ENCODE results near the gene MYT1. TPM values are rescaled to one million over a fixed set of nuclear protein-coding genes. Genes with fewer than 3 reads are reported as not detected.

Gene MYT1
- polyA plus RNA-seq, 1 donor from 2014 or later = 35.8 TPM

GRCh38 chr20:64244870-64245603, 80.8 kb downstream of the MYT1 start:
- no peaks in the 10 kb centered on the region for H3F3A ChIP-seq (ENCODE audit: insufficient read depth, low read length, poor library complexity, severe bottlenecking)
- no peaks in the 10 kb centered on the region for H3K9me3 ChIP-seq (ENCODE audit: low read length)
- no peak overlapping the region for H3K27ac ChIP-seq (ENCODE audit: low read length)
- H3K9ac ChIP-seq (ENCODE audit: low read length) = no peak overlapping the region
- H3K27me3 ChIP-seq (ENCODE audit: insufficient read depth, low read depth, low read length) = no peaks in the 10 kb centered on the region
- TF ChIP-seq POLR2AphosphoS5 (IDR thresholded peaks at IDR 0.05) (no peak), REST (IDR thresholded peaks at IDR 0.05; ENCODE audit: borderline replicate concordance) (no peak), EP300 (conservative IDR thresholded peaks at IDR 0.05; ENCODE audit: poor library complexity, severe bottlenecking) (no peak), EZH2 (IDR thresholded peaks at IDR 0.05; ENCODE audit: borderline replicate concordance, insufficient read depth, low read length, poor library complexity, severe bottlenecking) (no peak), RAD21 (conservative IDR thresholded peaks at IDR 0.05) (no peak), TAF1 (IDR thresholded peaks at IDR 0.05; ENCODE audit: low read depth) (no peak), CTCF (IDR thresholded peaks at IDR 0.05; ENCODE audit: poor library complexity, severe bottlenecking) (no peak), MXI1 (conservative IDR thresholded peaks at IDR 0.05; ENCODE audit: poor library complexity, severe bottlenecking) (no peak), SMC3 (conservative IDR thresholded peaks at IDR 0.05; ENCODE audit: poor library complexity) (no peak)
- no peak overlapping the region for H3K4me2 ChIP-seq (ENCODE audit: low read length)
- no peaks in the 10 kb centered on the region for H3K9me2 ChIP-seq (ENCODE audit: insufficient read depth, low read length)
- H3K36me3 ChIP-seq (ENCODE audit: insufficient read depth, low read length) = peaks cover 5% of the 10 kb centered on the region
- H3K79me2 ChIP-seq (replicated peaks; ENCODE audit: insufficient read depth, low read length) = no peaks in the 10 kb centered on the region
- no peaks in the 10 kb centered on the region for H4K20me1 ChIP-seq (ENCODE audit: insufficient read depth)
- H2AFZ ChIP-seq (ENCODE audit: low read depth, low read length) = no peak overlapping the region
- H3K4me3 ChIP-seq (ENCODE audit: low read length) = no peak overlapping the region

GRCh38 chr20:64245746-64246595, 81.7 kb downstream of the MYT1 start:
- no peak overlapping the region for H3K4me3 ChIP-seq (ENCODE audit: low read length)
- no peaks in the 10 kb centered on the region for H3K27me3 ChIP-seq (ENCODE audit: insufficient read depth, low read depth, low read length)
- no peak overlapping the region for H3K4me2 ChIP-seq (ENCODE audit: low read length)
- no peaks in the 10 kb centered on the region for H3K79me2 ChIP-seq (replicated peaks; ENCODE audit: insufficient read depth, low read length)
- H3K27ac ChIP-seq (ENCODE audit: low read length) = no peak overlapping the region
- no peak overlapping the region for H2AFZ ChIP-seq (ENCODE audit: low read depth, low read length)
- H3F3A ChIP-seq (ENCODE audit: insufficient read depth, low read length, poor library complexity, severe bottlenecking) = no peaks in the 10 kb centered on the region
- H3K9ac ChIP-seq (ENCODE audit: low read length) = no peak overlapping the region
- H3K36me3 ChIP-seq (ENCODE audit: insufficient read depth, low read length) = peaks cover 5% of the 10 kb centered on the region
- H4K20me1 ChIP-seq (ENCODE audit: insufficient read depth) = no peaks in the 10 kb centered on the region
- no peaks in the 10 kb centered on the region for H3K9me3 ChIP-seq (ENCODE audit: low read length)
- H3K9me2 ChIP-seq (ENCODE audit: insufficient read depth, low read length) = no peaks in the 10 kb centered on the region
- TF ChIP-seq TAF1 (IDR thresholded peaks at IDR 0.05; ENCODE audit: low read depth) = no peak
- TF ChIP-seq MXI1 (conservative IDR thresholded peaks at IDR 0.05; ENCODE audit: poor library complexity, severe bottlenecking) = no peak
- TF ChIP-seq RAD21 (conservative IDR thresholded peaks at IDR 0.05) = no peak

All from neural cell (in vitro differentiated cells).